ENCODE results near the gene CHMP6. TPM values are rescaled to one million over a fixed set of nuclear protein-coding genes. Genes with fewer than 3 reads are reported as not detected.

The CHMP6 gene
- total RNA-seq, 2 donors from 2014 or later: 12.9 to 17.5 TPM

DNA sequence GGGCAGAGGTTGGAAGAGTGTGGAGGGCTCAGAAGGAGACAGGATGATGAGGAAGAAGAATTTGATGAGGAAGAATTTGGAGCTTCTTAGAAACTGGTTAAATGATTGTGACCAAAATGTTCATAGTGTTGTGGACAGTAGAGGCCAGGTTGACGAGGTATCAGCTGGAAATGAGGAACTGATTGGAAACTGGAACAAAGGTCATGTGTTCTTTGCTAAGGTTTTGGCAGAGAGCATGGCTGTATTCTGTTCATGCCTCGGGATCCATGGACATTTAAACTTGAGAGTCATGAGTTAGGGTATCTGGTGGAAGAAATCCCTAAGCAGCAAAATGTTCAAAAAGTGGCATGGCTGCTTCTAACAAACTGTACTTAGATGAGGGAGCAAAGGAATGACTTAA lies 19.3 kb downstream of the CHMP6 start:
- DNase-seq (ENCODE audit: low spot score): no peak
- Histone ChIP-seq H3K4me3 (no peak overlapping the region), H3K9me3 (peaks cover 0 to 14% of the 10 kb centered on the region in 2 donors), H3K27ac (no peak overlapping the region), H3K4me1 (no peaks in the 10 kb centered on the region), H3K36me3 (no peaks in the 10 kb centered on the region), H3K27me3 (no peaks in the 10 kb centered on the region)
- TF ChIP-seq, protein P1, sequence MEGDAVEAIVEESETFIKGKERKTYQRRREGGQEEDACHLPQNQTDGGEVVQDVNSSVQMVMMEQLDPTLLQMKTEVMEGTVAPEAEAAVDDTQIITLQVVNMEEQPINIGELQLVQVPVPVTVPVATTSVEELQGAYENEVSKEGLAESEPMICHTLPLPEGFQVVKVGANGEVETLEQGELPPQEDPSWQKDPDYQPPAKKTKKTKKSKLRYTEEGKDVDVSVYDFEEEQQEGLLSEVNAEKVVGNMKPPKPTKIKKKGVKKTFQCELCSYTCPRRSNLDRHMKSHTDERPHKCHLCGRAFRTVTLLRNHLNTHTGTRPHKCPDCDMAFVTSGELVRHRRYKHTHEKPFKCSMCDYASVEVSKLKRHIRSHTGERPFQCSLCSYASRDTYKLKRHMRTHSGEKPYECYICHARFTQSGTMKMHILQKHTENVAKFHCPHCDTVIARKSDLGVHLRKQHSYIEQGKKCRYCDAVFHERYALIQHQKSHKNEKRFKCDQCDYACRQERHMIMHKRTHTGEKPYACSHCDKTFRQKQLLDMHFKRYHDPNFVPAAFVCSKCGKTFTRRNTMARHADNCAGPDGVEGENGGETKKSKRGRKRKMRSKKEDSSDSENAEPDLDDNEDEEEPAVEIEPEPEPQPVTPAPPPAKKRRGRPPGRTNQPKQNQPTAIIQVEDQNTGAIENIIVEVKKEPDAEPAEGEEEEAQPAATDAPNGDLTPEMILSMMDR (IDR thresholded peaks at IDR 0.05): no peak

DNA sequence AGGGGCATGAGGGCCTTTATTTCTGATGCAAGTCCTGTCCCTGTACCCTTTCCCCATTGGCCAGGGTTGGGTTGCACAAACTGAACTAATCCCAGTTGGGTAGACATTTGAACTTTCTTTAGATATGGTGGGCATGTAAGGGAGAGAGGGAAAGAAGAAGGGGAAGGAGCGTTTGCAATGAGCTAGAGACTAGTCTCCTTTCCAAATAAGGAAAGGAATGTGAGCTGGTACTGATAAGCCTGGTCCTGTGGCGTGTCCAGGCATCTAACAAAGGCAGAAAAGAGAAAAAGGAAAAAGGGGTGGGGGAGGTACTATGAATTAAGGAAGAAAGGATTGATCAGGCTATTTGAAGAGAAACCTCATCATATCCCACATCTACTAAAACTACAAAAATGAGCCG lies 20.3 kb downstream of the CHMP6 start:
- Histone ChIP-seq H3K27ac (no peak overlapping the region), H3K9me3 (peaks cover 0 to 14% of the 10 kb centered on the region in 2 donors), H3K36me3 (no peaks in the 10 kb centered on the region), H3K4me1 (no peaks in the 10 kb centered on the region), H3K4me3 (no peak overlapping the region), H3K27me3 (no peaks in the 10 kb centered on the region)
- TF ChIP-seq, protein P1 (IDR thresholded peaks at IDR 0.05): no peak
- DNase-seq (ENCODE audit: low spot score): no peak

DNA sequence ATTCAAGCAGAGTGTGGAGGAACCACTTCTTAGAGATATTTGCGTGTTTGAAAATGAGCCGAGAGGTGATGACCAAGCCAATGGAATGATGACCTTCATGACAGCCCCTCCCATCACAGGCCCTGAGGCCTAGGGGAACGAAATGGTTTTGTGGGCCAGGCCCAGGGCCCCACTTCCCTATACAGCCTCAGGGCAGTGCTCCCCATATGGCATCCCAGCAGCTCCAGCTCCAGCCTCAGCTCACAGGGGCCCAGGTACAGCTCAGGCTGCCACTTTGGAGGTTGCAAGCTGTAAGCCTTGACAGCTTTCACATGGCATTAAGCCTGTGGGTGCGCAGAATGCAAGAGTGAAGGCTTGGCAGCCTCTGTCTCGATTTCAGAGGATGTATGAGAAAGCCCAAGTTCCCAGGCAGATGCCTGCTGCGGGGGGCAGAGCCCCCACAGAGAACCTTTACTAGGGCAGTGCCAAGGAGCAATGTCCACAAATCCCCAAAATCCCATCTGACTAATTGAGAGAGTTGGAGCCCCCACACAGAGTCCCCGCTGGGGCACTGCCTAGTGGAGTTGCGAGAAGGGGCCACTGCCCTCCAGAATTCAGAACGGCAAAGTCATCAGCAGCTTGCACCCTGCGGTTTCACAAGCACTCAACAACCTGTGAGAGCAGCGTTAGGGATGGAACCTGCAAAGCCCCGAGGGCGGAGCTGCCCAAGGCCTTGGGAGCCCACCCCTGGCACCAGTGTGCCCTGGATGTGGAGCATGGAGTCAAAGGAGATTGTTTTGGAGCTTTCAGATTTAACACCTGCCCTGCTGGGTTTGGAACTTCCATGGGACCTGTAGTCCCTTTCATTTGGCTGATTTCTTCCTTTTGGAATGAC lies 21.2 kb downstream of the CHMP6 start:
- Histone ChIP-seq H3K9me3 (peaks cover 0 to 14% of the 10 kb centered on the region in 2 donors), H3K27me3 (no peaks in the 10 kb centered on the region), H3K4me1 (peaks cover 0 to 3% of the 10 kb centered on the region in 2 donors), H3K4me3 (no peak overlapping the region), H3K36me3 (no peaks in the 10 kb centered on the region), H3K27ac (no peak overlapping the region)
- DNase-seq (ENCODE audit: low spot score): no peak
- TF ChIP-seq, protein P1 (IDR thresholded peaks at IDR 0.05): no peak

DNA sequence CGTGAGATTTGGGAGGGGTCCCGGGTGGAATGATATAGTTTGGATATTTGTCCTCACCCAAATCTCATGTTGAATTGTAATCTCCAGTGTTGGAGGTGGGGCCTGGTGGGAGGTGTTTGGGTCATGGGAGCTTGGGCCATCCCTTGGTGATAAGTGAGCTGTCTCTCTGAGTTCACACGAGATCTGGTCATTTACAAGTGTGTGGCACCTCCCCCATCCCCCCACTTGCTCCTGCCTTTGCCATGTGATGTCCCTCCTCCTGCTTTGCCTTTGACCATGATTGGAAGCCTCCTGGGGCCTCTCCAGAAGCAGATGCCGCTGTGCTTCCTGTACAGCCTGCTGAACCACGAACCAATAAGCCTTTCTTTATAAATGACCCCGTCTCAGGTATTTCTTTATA lies 22.0 kb downstream of the CHMP6 start:
- Histone ChIP-seq H3K27me3 (no peaks in the 10 kb centered on the region), H3K4me1 (peaks cover 0 to 11% of the 10 kb centered on the region in 2 donors), H3K9me3 (peaks cover 0 to 14% of the 10 kb centered on the region in 2 donors), H3K36me3 (no peaks in the 10 kb centered on the region), H3K27ac (no peak overlapping the region), H3K4me3 (no peak overlapping the region)
- no peak for DNase-seq (ENCODE audit: low spot score)
- TF ChIP-seq, protein P1 (IDR thresholded peaks at IDR 0.05): no peak

DNA sequence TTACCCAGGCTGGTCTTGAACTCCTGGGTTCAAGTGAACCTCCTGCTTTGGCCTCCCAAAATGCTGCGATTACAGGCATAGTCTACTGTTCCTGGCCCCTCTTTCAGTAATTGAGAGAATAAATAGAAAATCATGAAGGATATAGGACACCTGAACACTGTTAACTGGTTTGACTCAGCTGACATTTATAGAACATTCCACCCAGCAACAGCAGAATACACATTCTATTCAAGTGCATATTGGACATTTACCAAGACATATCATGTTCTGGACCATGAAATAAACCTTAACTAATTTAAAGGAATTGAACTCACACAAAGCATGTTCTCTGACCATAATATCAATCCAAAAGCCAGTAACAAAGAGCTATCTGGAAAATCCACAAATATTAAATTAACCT lies 23.5 kb downstream of the CHMP6 start:
- peaks cover 0 to 12% of the 10 kb centered on the region in 2 donors for H3K4me1 ChIP-seq
- peaks cover 0 to 14% of the 10 kb centered on the region in 2 donors for H3K9me3 ChIP-seq
- no peaks in the 10 kb centered on the region for H3K27me3 ChIP-seq
- H3K36me3 ChIP-seq: no peaks in the 10 kb centered on the region
- H3K4me3 ChIP-seq: no peak overlapping the region
- no peak overlapping the region for H3K27ac ChIP-seq
- no peak for DNase-seq (ENCODE audit: low spot score)
- TF ChIP-seq, protein P1 (IDR thresholded peaks at IDR 0.05): no peak

All from right atrium auricular region (tissue), 2 donors.